Loucy (cell line): ENCODE measurements around the gene CHI3L1.

Source experiments
- CTCF ChIP-seq: fragments of 200-600 bp; sonication (generic); conservative IDR thresholded peaks from 2 replicates; pipeline ENCODE4 v1.5.1; 2014; ENCODE audit warnings: mild to moderate bottlenecking, antibody characterized with exemption, low read length
- EZH2phosphoT487 ChIP-seq: fragments of 200-600 bp; IDR thresholded peaks from 2 replicates; pipeline ENCODE4 v1.6.1; 2018; ENCODE audit warnings: antibody characterized with exemption, mild to moderate bottlenecking, moderate library complexity, borderline replicate concordance

- TF ChIP-seq CTCF (no peak), EZH2phosphoT487 (no peak)
Observed at GRCh38 chr1:203167913-203168200, 18.6 kb downstream of the CHI3L1 start.
